HUDEP-2 (cell line): ENCODE results near the gene IL1R1.

Source experiments
- DNase-seq, 76 experiments: peaks; one replicate each; lab custom pipeline; 2025; ENCODE audit not compliant: unreplicated experiment in 76 of 76; lab: John Stamatoyannopoulos, UW

Gene IL1R1

GRCh38 chr2:102166189-102166845 is 23.8 kb downstream of the IL1R1 start:
- peak in 8 of 76 experiments; percentile 0 to 7 (median 4) for DNase-seq

GRCh38 chr2:102168026-102168771 is 25.7 kb downstream of the IL1R1 start:
- DNase-seq, result no peak

GRCh38 chr2:102171946-102172345 is 29.4 kb downstream of the IL1R1 start:
- DNase-seq, result no peak

GRCh38 chr2:102172745-102173144 is 30.2 kb downstream of the IL1R1 start:
- no peak for DNase-seq

- DNase-seq, result no peak
These were observed 33.6 kb downstream of the IL1R1 start for GRCh38 chr2:102176172-102176571.

- no peak for DNase-seq
These were observed 35.4 kb downstream of the IL1R1 start for GRCh38 chr2:102177814-102178478.

GRCh38 chr2:102179061-102179460 is 36.5 kb downstream of the IL1R1 start:
- no peak for DNase-seq

GRCh38 chr2:102179788-102180686 is 37.5 kb downstream of the IL1R1 start:
- no peak for DNase-seq

- no peak for DNase-seq
These were observed 38.1 kb downstream of the IL1R1 start for GRCh38 chr2:102180687-102180999.

- no peak for DNase-seq
These were observed 38.8 kb downstream of the IL1R1 start for GRCh38 chr2:102181376-102181775.

GRCh38 chr2:102181919-102182635 is 39.5 kb downstream of the IL1R1 start:
- DNase-seq, result no peak

- no peak for DNase-seq
These were observed 41.5 kb downstream of the IL1R1 start for GRCh38 chr2:102184018-102184417.

- DNase-seq, result no peak
These were observed 42.0 kb downstream of the IL1R1 start for GRCh38 chr2:102184568-102184967.

- DNase-seq, result peak in 1 of 76 experiments; percentile 1
These were observed 42.8 kb downstream of the IL1R1 start for GRCh38 chr2:102185347-102185746.

- DNase-seq, result no peak
These were observed 44.4 kb downstream of the IL1R1 start, which contains the start of gene IL1RL2 for GRCh38 chr2:102186791-102187495. IL1RL2 (plus strand) TSS chr2:102187023; CDS start chr2:102187868, 845 bp downstream.

- DNase-seq, result peak in 7 of 76 experiments; percentile 2 to 37 (median 12)
These were observed 45.1 kb downstream of the IL1R1 start for GRCh38 chr2:102187496-102188150.

GRCh38 chr2:102190430-102191107 is 48.0 kb downstream of the IL1R1 start:
- DNase-seq, result no peak

- no peak for DNase-seq
These were observed 49.0 kb downstream of the IL1R1 start for GRCh38 chr2:102191501-102191900.
